ENCODE measurements around the gene CDH4.
"Not testable (repeated sequence)": the region's sequence is repeated elsewhere in the genome, so short reads cannot be mapped to it uniquely, and the experiment has no call there.

CDH4 gene

GRCh38 chr20:61447952-61448351, 195.9 kb downstream of the CDH4 start:
- DNase-seq: no peak

DNA sequence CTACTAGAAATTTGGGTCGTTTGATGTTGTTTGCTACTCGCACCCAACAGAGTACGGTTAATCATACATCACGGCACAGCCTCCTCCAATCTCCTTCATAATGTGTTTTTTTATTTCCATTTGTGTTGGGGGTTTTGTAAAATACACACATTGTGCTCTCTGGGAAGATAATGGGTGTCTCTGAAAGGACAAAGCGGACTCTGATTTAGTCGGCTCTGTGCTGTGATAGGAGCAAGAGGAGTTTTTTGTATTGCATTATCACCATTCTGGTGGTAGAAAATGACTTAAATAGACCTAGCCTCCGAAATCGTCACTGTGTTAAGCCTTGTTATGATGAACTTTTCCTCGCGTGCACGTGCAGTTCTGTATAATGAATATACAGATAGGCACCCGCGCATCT, 196.3 kb downstream of the CDH4 start:
- no peak for DNase-seq

GRCh38 chr20:61449057-61449609, 197.1 kb downstream of the CDH4 start:
- DNase-seq: no peak

GRCh38 chr20:61449916-61450315, 197.9 kb downstream of the CDH4 start:
- DNase-seq: no peak

DNA sequence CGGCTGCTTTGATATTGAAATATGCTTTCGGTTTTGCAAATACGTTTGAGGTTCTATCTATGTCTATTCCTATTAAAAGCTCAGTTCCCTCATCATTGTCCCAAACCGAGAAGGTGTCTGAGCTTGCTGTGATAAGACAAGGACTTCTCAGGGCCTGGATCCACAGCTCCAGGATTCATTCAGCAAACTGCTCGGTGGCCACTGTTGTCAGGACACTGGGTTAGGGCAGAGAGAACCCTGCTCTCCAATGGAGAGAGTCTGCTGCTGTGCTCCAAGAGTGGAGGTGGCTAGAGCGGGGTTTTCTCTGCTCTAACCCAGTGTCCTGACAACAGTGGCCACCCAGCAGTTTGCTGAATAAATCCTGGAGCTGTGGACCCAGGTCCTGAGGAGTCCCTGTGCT, 198.5 kb downstream of the CDH4 start:
- DNase-seq: no peak

- no peak for DNase-seq
Measured at GRCh38 chr20:61451009-61451408, 198.9 kb downstream of the CDH4 start.

DNA sequence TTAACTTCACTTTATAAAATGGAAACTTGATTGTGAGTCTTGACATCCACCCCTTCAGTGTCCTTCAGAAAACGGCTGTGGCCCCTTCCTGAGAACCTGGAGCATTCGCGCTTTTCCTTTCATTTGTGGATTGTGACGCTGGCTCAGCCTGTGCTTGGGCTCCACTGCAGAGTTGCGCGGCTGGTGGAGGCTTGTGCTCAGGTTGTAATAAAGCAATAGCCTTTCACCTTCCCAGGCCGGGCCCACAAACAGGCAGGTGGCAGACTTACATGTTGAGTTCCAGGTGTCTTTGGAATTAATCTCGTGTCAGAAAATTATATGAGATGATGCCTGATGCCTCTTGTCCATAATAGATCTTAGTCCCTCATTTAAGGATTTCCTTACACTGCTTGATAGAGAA, 199.9 kb downstream of the CDH4 start:
- no peak for DNase-seq

GRCh38 chr20:61453219-61453618, 201.2 kb downstream of the CDH4 start:
- DNase-seq: no peak

- not testable (repeated sequence) for DNase-seq
Measured at GRCh38 chr20:61453623-61454022, 201.6 kb downstream of the CDH4 start.

DNA sequence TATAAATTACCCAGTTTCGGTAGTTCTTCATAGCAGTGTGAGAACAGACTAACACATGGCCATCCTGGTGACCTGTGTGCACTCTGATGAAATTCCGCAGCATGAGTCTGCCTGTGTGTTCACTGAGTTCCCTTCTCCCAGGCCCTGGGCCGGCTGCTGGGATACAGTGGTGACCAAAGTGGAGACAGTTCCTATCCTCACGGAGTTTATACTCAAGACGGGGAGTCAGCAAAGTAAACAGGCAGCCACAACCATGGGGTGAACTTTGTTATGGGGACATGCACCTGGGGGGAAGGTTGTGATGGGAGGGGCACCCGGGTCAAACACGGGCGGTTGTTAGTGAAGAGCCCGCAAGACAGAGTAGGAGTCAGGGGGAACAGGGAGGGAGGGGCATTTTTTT, 202.0 kb downstream of the CDH4 start:
- no peak for DNase-seq

GRCh38 chr20:61455508-61456215, 203.6 kb downstream of the CDH4 start:
- no peak for DNase-seq

DNA sequence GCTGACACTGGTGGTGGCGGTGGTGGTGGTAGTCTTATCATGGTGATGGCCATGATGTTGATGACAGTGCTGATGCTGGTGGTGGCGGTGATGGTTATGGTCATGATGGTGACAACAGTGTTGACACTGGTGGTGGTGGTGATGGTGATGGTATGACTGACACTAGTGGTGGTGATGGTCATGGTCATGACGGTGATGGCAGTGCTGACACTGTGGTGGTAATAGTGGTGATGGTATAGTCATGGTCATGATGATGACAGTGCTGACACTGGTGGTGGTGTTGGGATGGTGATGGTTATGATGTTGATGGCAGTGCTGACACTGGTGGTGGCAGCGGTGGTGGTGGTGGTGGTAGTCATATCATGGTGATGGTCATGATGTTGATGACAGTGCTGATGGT, 205.7 kb downstream of the CDH4 start:
- no peak for DNase-seq

GRCh38 chr20:61458146-61458746, 206.2 kb downstream of the CDH4 start:
- no peak for DNase-seq

- DNase-seq: no peak
Measured at GRCh38 chr20:61459266-61459665, 207.2 kb downstream of the CDH4 start.

- DNase-seq: no peak
Measured at GRCh38 chr20:61459705-61460104, 207.6 kb downstream of the CDH4 start.

GRCh38 chr20:61460261-61461052, 208.4 kb downstream of the CDH4 start:
- no peak for DNase-seq

DNA sequence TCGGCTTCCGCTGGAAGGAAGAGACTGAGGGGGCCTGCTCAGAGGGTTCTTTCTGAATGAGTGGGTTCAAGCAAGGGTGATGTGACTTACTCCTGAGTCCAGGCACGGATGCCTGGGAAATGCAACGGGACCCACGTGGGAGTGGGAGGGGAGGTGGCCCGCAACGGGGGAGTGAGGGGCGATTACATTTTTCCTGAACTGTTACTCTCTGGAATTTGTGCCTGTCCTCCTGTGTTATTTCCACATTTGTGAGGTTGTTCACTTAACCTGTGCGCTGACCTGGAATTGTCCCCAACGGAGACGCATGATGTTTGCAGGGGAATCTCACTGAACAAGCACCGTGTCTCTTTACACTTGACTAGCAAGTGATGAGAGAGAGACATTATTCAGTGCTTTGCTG, 209.4 kb downstream of the CDH4 start:
- no peak for DNase-seq

DNA sequence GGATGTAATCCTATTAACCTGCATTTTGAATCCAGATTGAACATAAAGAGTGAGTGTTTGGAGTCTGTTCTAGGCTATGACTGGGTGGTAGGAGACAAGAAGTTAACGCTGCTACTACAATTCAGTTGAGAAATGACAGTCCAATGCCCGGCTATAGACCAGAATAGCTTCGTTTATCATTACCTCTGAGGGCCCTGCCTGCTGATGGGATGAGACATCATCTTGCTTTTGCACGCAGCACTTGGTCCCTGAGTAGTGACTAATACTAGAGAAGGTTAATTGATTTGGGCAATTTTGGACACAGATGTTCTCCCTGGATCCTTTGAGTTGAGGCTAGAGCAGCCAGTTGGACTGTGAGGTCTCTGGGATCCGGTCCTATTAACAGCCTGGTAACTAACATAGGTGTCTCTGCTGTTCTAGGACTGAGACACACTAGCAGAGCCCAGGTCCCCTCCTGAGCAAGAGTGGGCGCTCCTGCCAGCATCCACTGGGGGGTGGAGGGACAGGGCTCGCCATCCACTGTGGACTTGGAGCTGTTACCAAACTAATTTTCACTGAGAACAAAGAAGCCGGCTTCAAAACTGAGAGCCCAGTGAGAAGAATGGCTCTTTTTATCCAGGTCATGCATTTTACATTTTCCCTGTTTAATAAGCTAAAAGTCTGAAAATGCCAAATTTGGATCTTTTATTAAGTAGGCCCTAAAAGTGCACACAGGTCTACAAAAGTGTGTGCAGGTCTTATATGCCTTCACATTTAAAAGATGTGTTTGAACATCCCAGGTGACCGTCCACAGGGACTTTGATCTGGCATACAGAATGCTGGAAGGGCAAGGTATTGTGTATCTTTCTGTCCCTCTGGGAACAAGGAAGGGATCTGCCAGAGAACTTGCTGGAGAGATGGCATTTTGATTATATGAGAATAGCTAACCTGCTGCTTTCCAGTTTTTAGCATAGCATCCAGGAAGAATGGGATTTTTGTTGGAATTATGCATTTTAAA, 212.5 kb downstream of the CDH4 start:
- no peak for DNase-seq

GRCh38 chr20:61475729-61476128, 223.7 kb downstream of the CDH4 start:
- DNase-seq: no peak

DNA sequence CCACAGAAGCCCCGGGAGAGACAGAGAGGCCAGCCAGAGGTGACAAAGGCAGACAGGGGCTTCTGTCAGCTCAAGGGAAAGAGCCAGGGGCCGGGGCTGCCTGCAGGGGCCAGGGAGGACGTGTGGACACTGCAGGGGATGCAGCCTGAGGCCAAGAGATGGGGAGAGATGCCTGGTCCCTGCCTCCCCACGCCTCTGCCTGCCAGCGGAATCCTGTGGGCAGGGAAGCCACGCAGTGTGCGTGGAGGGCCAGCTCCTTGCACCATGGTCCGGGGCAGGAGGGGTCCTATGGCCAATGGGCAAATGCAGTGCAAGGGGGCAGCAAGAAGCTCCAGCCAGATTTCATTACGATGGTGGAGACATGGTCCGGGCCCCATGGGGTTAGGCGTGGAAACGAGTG, 224.9 kb downstream of the CDH4 start:
- no peak for DNase-seq

- no peak for DNase-seq
Measured at GRCh38 chr20:61477451-61477861, 225.4 kb downstream of the CDH4 start.

GRCh38 chr20:61478094-61478493, 226.0 kb downstream of the CDH4 start:
- DNase-seq: no peak

All from NCI-H2107 (cell line).